ENCODE data around the gene ELN.

- TF ChIP-seq CTCF (IDR thresholded peaks at IDR 0.05; ENCODE audit: poor library complexity) (no peak), EZH2 (IDR thresholded peaks at IDR 0.05; ENCODE audit: borderline replicate concordance) (no peak)
Measured at GRCh38 chr7:73992101-73992562, 35.8 kb upstream of the ELN start.

Data from hepatocyte (in vitro differentiated cells).